ENCODE data around the gene PDPK1.
"Not testable (repeated sequence)": the region's sequence is repeated elsewhere in the genome, so short reads cannot be mapped to it uniquely, and the experiment has no call there.

Gene PDPK1

GRCh38 chr16:2539845-2540458 is 2.1 kb downstream of the PDPK1 start:
- H3K4me3 ChIP-seq (ENCODE audit: low read length): not testable (repeated sequence)
- WGBS (ENCODE audit: extremely low coverage, insufficient coverage, low lambda C conversion rate): no CpG with 5 or more reads among the region's 14 CpGs

GRCh38 chr16:2540912-2541311 is 3.1 kb downstream of the PDPK1 start:
- DNase-seq; H3K27ac ChIP-seq (ENCODE audit: low read depth, low read length); H2BK120ac ChIP-seq (ENCODE audit: low read depth, low read length); H3K36me3 ChIP-seq (ENCODE audit: control insufficient read depth, insufficient read depth, low read length); H2BK15ac ChIP-seq (replicated peaks; ENCODE audit: low read depth); H3K27me3 ChIP-seq (ENCODE audit: insufficient read depth, low read length, poor library complexity); H4K8ac ChIP-seq (ENCODE audit: low read depth, low read length); H4K5ac ChIP-seq (ENCODE audit: low read length); H2BK5ac ChIP-seq (ENCODE audit: low read length); H3K9ac ChIP-seq (ENCODE audit: low read length); H3K4me1 ChIP-seq (ENCODE audit: control insufficient read depth, low read depth, low read length); H2AK5ac ChIP-seq (ENCODE audit: low read length); H3K4ac ChIP-seq (ENCODE audit: low read depth, low read length); H3K4me3 ChIP-seq (ENCODE audit: low read length); H3K23ac ChIP-seq (ENCODE audit: low read length); H3K56ac ChIP-seq (ENCODE audit: low read length); H3K79me2 ChIP-seq (ENCODE audit: control insufficient read depth, insufficient read depth, low read length); H3K4me2 ChIP-seq (ENCODE audit: low read length); H3K79me1 ChIP-seq (ENCODE audit: low read length); H3K18ac ChIP-seq (ENCODE audit: low read length): not testable (repeated sequence)
- no CpG with 5 or more reads among the region's 4 CpGs for WGBS (ENCODE audit: extremely low coverage, insufficient coverage, low lambda C conversion rate)

More at GRCh38 chr16:2539845-2540458, 2.1 kb downstream of the PDPK1 start:
- H4K5ac ChIP-seq (ENCODE audit: low read length); H3K23ac ChIP-seq (ENCODE audit: low read length); H3K56ac ChIP-seq (ENCODE audit: low read length); H3K4me2 ChIP-seq (ENCODE audit: low read length); H3K9ac ChIP-seq (ENCODE audit: low read length); H3K18ac ChIP-seq (ENCODE audit: low read length); H2BK15ac ChIP-seq (replicated peaks; ENCODE audit: low read depth); H3K79me2 ChIP-seq (ENCODE audit: control insufficient read depth, insufficient read depth, low read length); H3K27me3 ChIP-seq (ENCODE audit: insufficient read depth, low read length, poor library complexity); H2AK5ac ChIP-seq (ENCODE audit: low read length); DNase-seq; H3K27ac ChIP-seq (ENCODE audit: low read depth, low read length); H2BK120ac ChIP-seq (ENCODE audit: low read depth, low read length); H3K4ac ChIP-seq (ENCODE audit: low read depth, low read length); H3K79me1 ChIP-seq (ENCODE audit: low read length); H3K36me3 ChIP-seq (ENCODE audit: control insufficient read depth, insufficient read depth, low read length); H4K8ac ChIP-seq (ENCODE audit: low read depth, low read length); H2BK5ac ChIP-seq (ENCODE audit: low read length); H3K4me1 ChIP-seq (ENCODE audit: control insufficient read depth, low read depth, low read length): not testable (repeated sequence)

- not testable (repeated sequence) for H3K4ac ChIP-seq (ENCODE audit: low read depth, low read length); H3K9ac ChIP-seq (ENCODE audit: low read length); H2AK5ac ChIP-seq (ENCODE audit: low read length); H4K5ac ChIP-seq (ENCODE audit: low read length); DNase-seq; H4K8ac ChIP-seq (ENCODE audit: low read depth, low read length); H3K79me1 ChIP-seq (ENCODE audit: low read length); H3K27me3 ChIP-seq (ENCODE audit: insufficient read depth, low read length, poor library complexity); H2BK15ac ChIP-seq (replicated peaks; ENCODE audit: low read depth); H3K27ac ChIP-seq (ENCODE audit: low read depth, low read length); H3K4me2 ChIP-seq (ENCODE audit: low read length); H2BK120ac ChIP-seq (ENCODE audit: low read depth, low read length); H3K23ac ChIP-seq (ENCODE audit: low read length); H3K4me3 ChIP-seq (ENCODE audit: low read length); H3K18ac ChIP-seq (ENCODE audit: low read length); H3K56ac ChIP-seq (ENCODE audit: low read length); H3K36me3 ChIP-seq (ENCODE audit: control insufficient read depth, insufficient read depth, low read length); H3K4me1 ChIP-seq (ENCODE audit: control insufficient read depth, low read depth, low read length); H2BK5ac ChIP-seq (ENCODE audit: low read length); H3K79me2 ChIP-seq (ENCODE audit: control insufficient read depth, insufficient read depth, low read length)
- no CpG with 5 or more reads among the region's 6 CpGs for WGBS (ENCODE audit: extremely low coverage, insufficient coverage, low lambda C conversion rate)
Measured at GRCh38 chr16:2541409-2541808, 3.6 kb downstream of the PDPK1 start.

- H2AK5ac ChIP-seq (ENCODE audit: low read length); H3K56ac ChIP-seq (ENCODE audit: low read length); H3K18ac ChIP-seq (ENCODE audit: low read length); H3K4me2 ChIP-seq (ENCODE audit: low read length); H3K36me3 ChIP-seq (ENCODE audit: control insufficient read depth, insufficient read depth, low read length); H3K23ac ChIP-seq (ENCODE audit: low read length); H3K4me1 ChIP-seq (ENCODE audit: control insufficient read depth, low read depth, low read length); H3K4ac ChIP-seq (ENCODE audit: low read depth, low read length); H3K9ac ChIP-seq (ENCODE audit: low read length); H2BK5ac ChIP-seq (ENCODE audit: low read length); H3K79me2 ChIP-seq (ENCODE audit: control insufficient read depth, insufficient read depth, low read length); H2BK15ac ChIP-seq (replicated peaks; ENCODE audit: low read depth); H3K27ac ChIP-seq (ENCODE audit: low read depth, low read length); H3K4me3 ChIP-seq (ENCODE audit: low read length); H4K5ac ChIP-seq (ENCODE audit: low read length); DNase-seq; H2BK120ac ChIP-seq (ENCODE audit: low read depth, low read length); H3K79me1 ChIP-seq (ENCODE audit: low read length); H4K8ac ChIP-seq (ENCODE audit: low read depth, low read length); H3K27me3 ChIP-seq (ENCODE audit: insufficient read depth, low read length, poor library complexity): not testable (repeated sequence)
- WGBS (ENCODE audit: extremely low coverage, insufficient coverage, low lambda C conversion rate): no CpG with 5 or more reads among the region's 14 CpGs
Measured at GRCh38 chr16:2543771-2544170, 6.0 kb downstream of the PDPK1 start.

- H4K5ac ChIP-seq (ENCODE audit: low read length); H3K4me1 ChIP-seq (ENCODE audit: control insufficient read depth, low read depth, low read length); H3K9ac ChIP-seq (ENCODE audit: low read length); H3K4me3 ChIP-seq (ENCODE audit: low read length); H3K56ac ChIP-seq (ENCODE audit: low read length); H3K27me3 ChIP-seq (ENCODE audit: insufficient read depth, low read length, poor library complexity); H3K18ac ChIP-seq (ENCODE audit: low read length); H2BK5ac ChIP-seq (ENCODE audit: low read length); H3K27ac ChIP-seq (ENCODE audit: low read depth, low read length); H3K79me1 ChIP-seq (ENCODE audit: low read length); DNase-seq; H3K4me2 ChIP-seq (ENCODE audit: low read length); H2BK15ac ChIP-seq (replicated peaks; ENCODE audit: low read depth); H4K8ac ChIP-seq (ENCODE audit: low read depth, low read length); H3K36me3 ChIP-seq (ENCODE audit: control insufficient read depth, insufficient read depth, low read length); H2BK120ac ChIP-seq (ENCODE audit: low read depth, low read length); H2AK5ac ChIP-seq (ENCODE audit: low read length); H3K79me2 ChIP-seq (ENCODE audit: control insufficient read depth, insufficient read depth, low read length); H3K4ac ChIP-seq (ENCODE audit: low read depth, low read length); H3K23ac ChIP-seq (ENCODE audit: low read length): not testable (repeated sequence)
- no CpG with 5 or more reads among the region's 14 CpGs for WGBS (ENCODE audit: extremely low coverage, insufficient coverage, low lambda C conversion rate)
Measured at GRCh38 chr16:2550283-2550878, 12.6 kb downstream of the PDPK1 start.

GRCh38 chr16:2551420-2551889 is 13.6 kb downstream of the PDPK1 start:
- not testable (repeated sequence) for H3K4me2 ChIP-seq (ENCODE audit: low read length); H3K4me1 ChIP-seq (ENCODE audit: control insufficient read depth, low read depth, low read length); H2BK5ac ChIP-seq (ENCODE audit: low read length); H4K5ac ChIP-seq (ENCODE audit: low read length); H3K23ac ChIP-seq (ENCODE audit: low read length); H4K8ac ChIP-seq (ENCODE audit: low read depth, low read length); H3K79me2 ChIP-seq (ENCODE audit: control insufficient read depth, insufficient read depth, low read length); H3K27ac ChIP-seq (ENCODE audit: low read depth, low read length); H3K36me3 ChIP-seq (ENCODE audit: control insufficient read depth, insufficient read depth, low read length); H3K4me3 ChIP-seq (ENCODE audit: low read length); H3K27me3 ChIP-seq (ENCODE audit: insufficient read depth, low read length, poor library complexity); H3K79me1 ChIP-seq (ENCODE audit: low read length); H2BK15ac ChIP-seq (replicated peaks; ENCODE audit: low read depth); H2AK5ac ChIP-seq (ENCODE audit: low read length); H3K4ac ChIP-seq (ENCODE audit: low read depth, low read length); H3K56ac ChIP-seq (ENCODE audit: low read length); H3K9ac ChIP-seq (ENCODE audit: low read length); H2BK120ac ChIP-seq (ENCODE audit: low read depth, low read length); H3K18ac ChIP-seq (ENCODE audit: low read length)
- no CpG with 5 or more reads among the region's 17 CpGs for WGBS (ENCODE audit: extremely low coverage, insufficient coverage, low lambda C conversion rate)
- peak; percentile 77 for DNase-seq
